HepG2 (cell line): ENCODE data around the gene NDFIP2. TPM values are rescaled to one million over a fixed set of nuclear protein-coding genes. Genes with fewer than 3 reads are reported as not detected.

Experiments
- ASH2L ChIP-seq: fragments of 300-600, 200-600 bp; sonication (generic); IDR thresholded peaks from 2 replicates; pipeline ENCODE4 v1.7.0; 2017; ENCODE audit warnings: low read depth, mild to moderate bottlenecking, moderate library complexity, mixed read lengths, low read length; ENCODE audit not compliant: insufficient read length
- DR1 ChIP-seq: sonication (generic); formaldehyde crosslinking; IDR thresholded peaks from 2 replicates; pipeline ENCODE4 v1.8.0; 2021; ENCODE audit warnings: mild to moderate bottlenecking, missing genetic modification reagents, inconsistent platforms
- ELF3 ChIP-seq: IDR thresholded peaks from 2 replicates; pipeline ENCODE4 v1.6.1; 2016; ENCODE audit warnings: missing genetic modification reagents, missing compliant biosample characterization
- ZFP62 ChIP-seq: sonication (generic); formaldehyde crosslinking; IDR thresholded peaks from 2 replicates; pipeline ENCODE4 v1.4.0; 2020; ENCODE audit warnings: missing genetic modification reagents
- polyA plus RNA-seq, 8 experiments: library from polyadenylated mRNA; depleted of rRNA in 3 of 8; stranded (reverse) in 7 of 8; unstranded in 1 of 8; fragments of >200 nt; fragmentation: Illumina TruSeq in 4 of 8; extraction: Trizol in 4 of 8; gene quantifications; 2 replicates each; pipeline versions ENCODE4 v1.2.1 to v1.2.3, GENCODE V29; 2011 to 2016; ENCODE audit warnings: low read depth in 4 of 8, missing spikeins in 1 of 8, mixed read lengths in 1 of 8; ENCODE audit not compliant: insufficient read depth in 1 of 8
- total RNA-seq, 5 experiments: library from RNA; depleted of rRNA; stranded (reverse); fragments of >200 nt; fragmentation: Illumina TruSeq; extraction: Trizol; gene quantifications; 2 replicates each; pipeline ENCODE4 v1.2.3, GENCODE V29; 2016; ENCODE audit warnings: low read depth in 1 of 5
- TF ChIP-seq, protein P1 (sequence below): sonication (generic); formaldehyde crosslinking; IDR thresholded peaks from 2 replicates; pipeline ENCODE4 v1.5.0; 2020; ENCODE audit warnings: mild to moderate bottlenecking, missing genetic modification reagents, borderline replicate concordance
- TF ChIP-seq, protein P2 (sequence below): IDR thresholded peaks from 2 replicates; pipeline ENCODE4 v1.4.0; 2020; ENCODE audit warnings: mild to moderate bottlenecking, missing genetic modification reagents
- TF ChIP-seq, protein P3 (sequence below): IDR thresholded peaks from 2 replicates; pipeline ENCODE4 v1.6.1; 2016; ENCODE audit warnings: low read depth

The NDFIP2 gene
- total and polyA plus RNA-seq, 2 of the 13 experiments (the other 11 are each of a cell fraction or from before 2014, with no cell fraction given) = 23.2 to 32.0 TPM

- TF ChIP-seq, protein P1, sequence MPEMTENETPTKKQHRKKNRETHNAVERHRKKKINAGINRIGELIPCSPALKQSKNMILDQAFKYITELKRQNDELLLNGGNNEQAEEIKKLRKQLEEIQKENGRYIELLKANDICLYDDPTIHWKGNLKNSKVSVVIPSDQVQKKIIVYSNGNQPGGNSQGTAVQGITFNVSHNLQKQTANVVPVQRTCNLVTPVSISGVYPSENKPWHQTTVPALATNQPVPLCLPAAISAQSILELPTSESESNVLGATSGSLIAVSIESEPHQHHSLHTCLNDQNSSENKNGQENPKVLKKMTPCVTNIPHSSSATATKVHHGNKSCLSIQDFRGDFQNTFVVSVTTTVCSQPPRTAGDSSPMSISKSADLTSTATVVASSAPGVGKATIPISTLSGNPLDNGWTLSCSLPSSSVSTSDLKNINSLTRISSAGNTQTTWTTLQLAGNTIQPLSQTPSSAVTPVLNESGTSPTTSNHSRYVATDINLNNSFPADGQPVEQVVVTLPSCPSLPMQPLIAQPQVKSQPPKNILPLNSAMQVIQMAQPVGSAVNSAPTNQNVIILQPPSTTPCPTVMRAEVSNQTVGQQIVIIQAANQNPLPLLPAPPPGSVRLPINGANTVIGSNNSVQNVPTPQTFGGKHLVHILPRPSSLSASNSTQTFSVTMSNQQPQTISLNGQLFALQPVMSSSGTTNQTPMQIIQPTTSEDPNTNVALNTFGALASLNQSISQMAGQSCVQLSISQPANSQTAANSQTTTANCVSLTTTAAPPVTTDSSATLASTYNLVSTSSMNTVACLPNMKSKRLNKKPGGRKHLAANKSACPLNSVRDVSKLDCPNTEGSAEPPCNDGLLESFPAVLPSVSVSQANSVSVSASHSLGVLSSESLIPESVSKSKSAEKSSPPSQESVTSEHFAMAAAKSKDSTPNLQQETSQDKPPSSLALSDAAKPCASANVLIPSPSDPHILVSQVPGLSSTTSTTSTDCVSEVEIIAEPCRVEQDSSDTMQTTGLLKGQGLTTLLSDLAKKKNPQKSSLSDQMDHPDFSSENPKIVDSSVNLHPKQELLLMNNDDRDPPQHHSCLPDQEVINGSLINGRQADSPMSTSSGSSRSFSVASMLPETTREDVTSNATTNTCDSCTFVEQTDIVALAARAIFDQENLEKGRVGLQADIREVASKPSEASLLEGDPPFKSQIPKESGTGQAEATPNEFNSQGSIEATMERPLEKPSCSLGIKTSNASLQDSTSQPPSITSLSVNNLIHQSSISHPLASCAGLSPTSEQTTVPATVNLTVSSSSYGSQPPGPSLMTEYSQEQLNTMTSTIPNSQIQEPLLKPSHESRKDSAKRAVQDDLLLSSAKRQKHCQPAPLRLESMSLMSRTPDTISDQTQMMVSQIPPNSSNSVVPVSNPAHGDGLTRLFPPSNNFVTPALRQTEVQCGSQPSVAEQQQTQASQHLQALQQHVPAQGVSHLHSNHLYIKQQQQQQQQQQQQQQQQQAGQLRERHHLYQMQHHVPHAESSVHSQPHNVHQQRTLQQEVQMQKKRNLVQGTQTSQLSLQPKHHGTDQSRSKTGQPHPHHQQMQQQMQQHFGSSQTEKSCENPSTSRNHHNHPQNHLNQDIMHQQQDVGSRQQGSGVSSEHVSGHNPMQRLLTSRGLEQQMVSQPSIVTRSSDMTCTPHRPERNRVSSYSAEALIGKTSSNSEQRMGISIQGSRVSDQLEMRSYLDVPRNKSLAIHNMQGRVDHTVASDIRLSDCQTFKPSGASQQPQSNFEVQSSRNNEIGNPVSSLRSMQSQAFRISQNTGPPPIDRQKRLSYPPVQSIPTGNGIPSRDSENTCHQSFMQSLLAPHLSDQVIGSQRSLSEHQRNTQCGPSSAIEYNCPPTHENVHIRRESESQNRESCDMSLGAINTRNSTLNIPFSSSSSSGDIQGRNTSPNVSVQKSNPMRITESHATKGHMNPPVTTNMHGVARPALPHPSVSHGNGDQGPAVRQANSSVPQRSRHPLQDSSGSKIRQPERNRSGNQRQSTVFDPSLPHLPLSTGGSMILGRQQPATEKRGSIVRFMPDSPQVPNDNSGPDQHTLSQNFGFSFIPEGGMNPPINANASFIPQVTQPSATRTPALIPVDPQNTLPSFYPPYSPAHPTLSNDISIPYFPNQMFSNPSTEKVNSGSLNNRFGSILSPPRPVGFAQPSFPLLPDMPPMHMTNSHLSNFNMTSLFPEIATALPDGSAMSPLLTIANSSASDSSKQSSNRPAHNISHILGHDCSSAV (CRISPR knock-in tag) = no peak
- TF ChIP-seq DR1 (CRISPR knock-in tag) (no peak), ELF3 (CRISPR knock-in tag) (peak; percentile 95), ASH2L (peak; percentile 59), ZFP62 (CRISPR knock-in tag) (no peak)
- TF ChIP-seq, protein P2, sequence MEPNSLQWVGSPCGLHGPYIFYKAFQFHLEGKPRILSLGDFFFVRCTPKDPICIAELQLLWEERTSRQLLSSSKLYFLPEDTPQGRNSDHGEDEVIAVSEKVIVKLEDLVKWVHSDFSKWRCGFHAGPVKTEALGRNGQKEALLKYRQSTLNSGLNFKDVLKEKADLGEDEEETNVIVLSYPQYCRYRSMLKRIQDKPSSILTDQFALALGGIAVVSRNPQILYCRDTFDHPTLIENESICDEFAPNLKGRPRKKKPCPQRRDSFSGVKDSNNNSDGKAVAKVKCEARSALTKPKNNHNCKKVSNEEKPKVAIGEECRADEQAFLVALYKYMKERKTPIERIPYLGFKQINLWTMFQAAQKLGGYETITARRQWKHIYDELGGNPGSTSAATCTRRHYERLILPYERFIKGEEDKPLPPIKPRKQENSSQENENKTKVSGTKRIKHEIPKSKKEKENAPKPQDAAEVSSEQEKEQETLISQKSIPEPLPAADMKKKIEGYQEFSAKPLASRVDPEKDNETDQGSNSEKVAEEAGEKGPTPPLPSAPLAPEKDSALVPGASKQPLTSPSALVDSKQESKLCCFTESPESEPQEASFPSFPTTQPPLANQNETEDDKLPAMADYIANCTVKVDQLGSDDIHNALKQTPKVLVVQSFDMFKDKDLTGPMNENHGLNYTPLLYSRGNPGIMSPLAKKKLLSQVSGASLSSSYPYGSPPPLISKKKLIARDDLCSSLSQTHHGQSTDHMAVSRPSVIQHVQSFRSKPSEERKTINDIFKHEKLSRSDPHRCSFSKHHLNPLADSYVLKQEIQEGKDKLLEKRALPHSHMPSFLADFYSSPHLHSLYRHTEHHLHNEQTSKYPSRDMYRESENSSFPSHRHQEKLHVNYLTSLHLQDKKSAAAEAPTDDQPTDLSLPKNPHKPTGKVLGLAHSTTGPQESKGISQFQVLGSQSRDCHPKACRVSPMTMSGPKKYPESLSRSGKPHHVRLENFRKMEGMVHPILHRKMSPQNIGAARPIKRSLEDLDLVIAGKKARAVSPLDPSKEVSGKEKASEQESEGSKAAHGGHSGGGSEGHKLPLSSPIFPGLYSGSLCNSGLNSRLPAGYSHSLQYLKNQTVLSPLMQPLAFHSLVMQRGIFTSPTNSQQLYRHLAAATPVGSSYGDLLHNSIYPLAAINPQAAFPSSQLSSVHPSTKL (CRISPR knock-in tag) = peak; percentile 64
- TF ChIP-seq, protein P3, sequence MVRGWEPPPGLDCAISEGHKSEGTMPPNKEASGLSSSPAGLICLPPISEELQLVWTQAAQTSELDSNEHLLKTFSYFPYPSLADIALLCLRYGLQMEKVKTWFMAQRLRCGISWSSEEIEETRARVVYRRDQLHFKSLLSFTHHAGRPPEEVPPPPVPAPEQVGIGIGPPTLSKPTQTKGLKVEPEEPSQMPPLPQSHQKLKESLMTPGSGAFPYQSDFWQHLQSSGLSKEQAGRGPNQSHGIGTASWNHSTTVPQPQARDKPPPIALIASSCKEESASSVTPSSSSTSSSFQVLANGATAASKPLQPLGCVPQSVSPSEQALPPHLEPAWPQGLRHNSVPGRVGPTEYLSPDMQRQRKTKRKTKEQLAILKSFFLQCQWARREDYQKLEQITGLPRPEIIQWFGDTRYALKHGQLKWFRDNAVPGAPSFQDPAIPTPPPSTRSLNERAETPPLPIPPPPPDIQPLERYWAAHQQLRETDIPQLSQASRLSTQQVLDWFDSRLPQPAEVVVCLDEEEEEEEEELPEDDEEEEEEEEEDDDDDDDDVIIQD = no peak
These were observed 4.3 kb downstream of the NDFIP2 start (continued) for GRCh38 chr13:79485014-79485811.
